Adipocyte (in vitro differentiated cells): Measurements from ENCODE around the gene IFITM2.
"Not testable (repeated sequence)": the region's sequence is repeated elsewhere in the genome, so short reads cannot be mapped to it uniquely, and the experiment has no call there.

Experiments used
- DNase-seq: peaks from one replicate; pipeline ENCODE4 v3.0.0-alpha.2; 2015; ENCODE audit warnings: low read depth
- H3K27me3 ChIP-seq: replicated peaks from 2 replicates; pipeline ENCODE4 v1.7.0; 2013; ENCODE audit warnings: mild to moderate bottlenecking, low read length, moderate library complexity; ENCODE audit not compliant: control insufficient read depth, insufficient read depth
- H3K36me3 ChIP-seq: 2 replicates; pipeline ENCODE4 v1.7.0; 2013; ENCODE audit warnings: low read length, mild to moderate bottlenecking, moderate library complexity; ENCODE audit not compliant: control insufficient read depth, insufficient read depth, severe bottlenecking
- H3K4me1 ChIP-seq: 2 replicates; pipeline ENCODE4 v1.7.0; 2013; ENCODE audit warnings: mild to moderate bottlenecking, low read length, moderate library complexity; ENCODE audit not compliant: control insufficient read depth, insufficient read depth
- H3K4me3 ChIP-seq: 2 replicates; pipeline ENCODE4 v1.7.0; 2013; ENCODE audit warnings: mild to moderate bottlenecking, low read length, moderate library complexity
- H3K9ac ChIP-seq: 2 replicates; pipeline ENCODE4 v1.7.0; 2013; ENCODE audit warnings: mild to moderate bottlenecking, low read length, moderate library complexity
- H3K9me3 ChIP-seq: 2 replicates; pipeline ENCODE4 v1.7.0; 2013; ENCODE audit warnings: mild to moderate bottlenecking, low read length, moderate library complexity; ENCODE audit not compliant: control insufficient read depth

IFITM2 gene

DNA sequence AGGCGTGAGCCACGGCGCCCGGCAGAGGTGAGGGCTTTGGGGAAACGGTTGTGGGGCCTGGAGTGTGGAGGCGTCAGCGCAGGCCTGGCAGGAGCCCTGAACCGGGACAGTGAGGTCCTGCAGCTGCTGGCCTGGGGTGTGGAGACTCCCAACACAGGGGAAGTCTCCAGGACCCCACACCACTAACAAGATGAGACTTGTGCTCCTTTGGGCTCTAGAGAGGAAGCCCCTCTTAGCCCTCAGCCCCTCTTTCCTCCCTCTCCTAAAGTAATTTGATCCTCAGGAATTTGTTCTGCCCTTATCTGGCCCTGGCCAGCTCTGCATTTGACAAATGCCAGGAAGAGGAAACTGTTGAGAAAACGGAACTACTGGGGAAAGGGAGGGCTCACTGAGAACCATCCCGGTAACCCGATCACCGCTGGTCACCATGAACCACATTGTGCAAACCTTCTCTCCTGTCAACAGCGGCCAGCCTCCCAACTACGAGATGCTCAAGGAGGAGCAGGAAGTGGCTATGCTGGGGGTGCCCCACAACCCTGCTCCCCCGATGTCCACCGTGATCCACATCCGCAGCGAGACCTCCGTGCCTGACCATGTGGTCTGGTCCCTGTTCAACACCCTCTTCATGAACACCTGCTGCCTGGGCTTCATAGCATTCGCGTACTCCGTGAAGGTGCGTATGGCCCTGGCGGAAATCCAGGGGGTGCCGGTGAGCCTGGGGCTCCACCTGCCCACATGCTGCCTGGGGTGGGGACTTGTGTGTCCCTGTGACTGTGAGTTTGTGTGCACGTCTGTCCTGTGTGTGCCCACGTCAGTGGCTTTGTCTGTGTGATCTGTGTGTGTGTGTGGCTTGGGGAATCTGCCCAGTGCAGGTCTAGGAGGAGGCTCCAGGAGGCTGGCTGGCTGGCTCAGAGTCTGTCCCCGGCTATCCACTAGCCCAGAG lies at the start of gene IFITM2:
IFITM2 (plus strand) TSS at position 51 of the 943 bp plus-strand sequence; CDS start at position 428, 377 bp downstream.
- H3K9me3 ChIP-seq, H3K36me3 ChIP-seq, H3K27me3 ChIP-seq: not testable (repeated sequence)
- peak; percentile 90 for DNase-seq
- Histone ChIP-seq H3K9ac (peak within 1 kb of the TSS; percentile 92), H3K4me3 (peak within 1 kb of the TSS; percentile 91), H3K4me1 (peaks cover 21% of the 10 kb centered on the region)

DNA sequence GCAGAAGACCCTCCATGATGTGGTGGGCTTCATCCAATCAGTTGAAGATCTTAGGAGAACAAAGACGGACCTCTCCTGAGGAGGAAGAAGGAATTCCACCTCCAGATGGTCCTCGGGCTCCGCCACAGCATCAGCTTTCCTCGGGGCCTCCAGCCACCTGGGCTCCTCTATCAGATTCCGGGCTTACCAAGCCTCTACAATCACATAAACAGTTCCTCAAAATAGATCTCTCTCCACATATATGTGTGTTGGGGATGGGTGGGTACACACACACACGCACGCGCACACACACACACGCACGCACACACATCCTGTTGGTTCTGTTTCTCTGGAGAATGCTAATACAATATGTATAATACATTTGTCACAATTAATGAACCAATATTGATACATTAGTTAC lies 48.2 kb upstream of the IFITM2 start:
- no peak overlapping the region for H3K4me3 ChIP-seq
- no peak for DNase-seq
- no peak overlapping the region for H3K9ac ChIP-seq

DNA sequence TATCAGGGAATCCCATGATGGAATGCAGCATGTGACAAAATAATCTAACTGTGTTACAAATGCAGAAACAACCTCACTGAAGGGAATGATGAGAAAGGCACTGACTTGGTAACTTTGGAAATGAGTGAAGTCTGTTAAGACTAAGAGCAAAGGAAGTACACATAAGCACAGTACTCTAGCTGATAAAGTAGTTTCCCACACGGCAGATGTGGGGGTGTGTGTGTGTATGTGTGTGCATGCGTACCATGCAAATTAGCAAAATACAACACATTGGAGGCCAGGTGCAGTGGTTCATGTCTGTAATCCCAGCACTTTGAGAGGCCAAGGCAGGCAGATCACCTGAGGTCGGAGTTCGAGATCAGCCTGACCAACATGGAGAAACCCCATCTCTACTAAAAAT lies 46.0 kb upstream of the IFITM2 start:
- H3K4me1 ChIP-seq: no peaks in the 10 kb centered on the region
- no peak for DNase-seq
- no peaks in the 10 kb centered on the region for H3K9me3 ChIP-seq
- H3K4me3 ChIP-seq: no peak overlapping the region
- peaks cover 28% of the 10 kb centered on the region for H3K27me3 ChIP-seq
- no peaks in the 10 kb centered on the region for H3K36me3 ChIP-seq
- H3K9ac ChIP-seq: no peak overlapping the region

More for the DNA sequence above, 48.2 kb upstream of the IFITM2 start:
- peaks cover 5% of the 10 kb centered on the region for H3K4me1 ChIP-seq
- no peaks in the 10 kb centered on the region for H3K36me3 ChIP-seq
- H3K9me3 ChIP-seq: no peaks in the 10 kb centered on the region
- peaks cover 28% of the 10 kb centered on the region for H3K27me3 ChIP-seq

DNA sequence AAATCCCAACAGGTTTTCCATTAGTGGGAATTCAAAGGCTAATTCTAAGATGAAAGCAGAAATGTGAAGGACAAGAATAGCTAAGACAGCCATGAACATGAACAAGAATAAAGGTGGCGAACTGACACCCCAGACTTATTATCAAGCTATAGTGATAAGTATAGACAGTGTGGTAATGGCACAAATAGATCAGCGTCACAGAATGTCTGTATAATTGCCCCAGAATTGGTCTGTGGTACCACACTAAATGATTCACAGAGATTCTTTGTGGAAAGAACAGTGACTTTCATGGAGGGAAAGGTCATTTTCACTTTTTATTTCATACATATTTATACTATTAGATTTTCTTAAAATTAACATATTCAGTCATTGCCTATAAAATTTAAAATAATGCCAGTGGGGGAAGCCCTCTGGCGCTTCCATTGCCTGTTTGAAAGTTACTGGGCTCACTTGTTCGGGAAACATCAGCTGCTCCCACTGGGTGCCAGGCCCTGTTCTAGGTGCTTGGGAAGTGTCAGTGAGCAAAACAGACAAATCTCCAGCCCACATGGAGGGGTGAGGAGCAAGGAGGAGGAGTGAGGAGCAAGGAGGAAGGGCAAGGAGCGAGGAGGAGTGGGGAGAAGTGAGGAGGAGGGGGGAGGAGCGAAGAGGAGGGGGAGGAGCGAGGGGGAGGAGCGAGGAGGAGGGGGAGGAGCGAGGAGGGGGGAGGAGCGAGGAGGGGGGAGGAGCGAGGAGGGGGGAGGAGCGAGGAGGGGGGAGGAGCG lies 40.8 kb upstream of the IFITM2 start:
- Histone ChIP-seq H3K4me3 (no peak overlapping the region), H3K4me1 (peaks cover 8% of the 10 kb centered on the region), H3K27me3 (peaks cover 17% of the 10 kb centered on the region), H3K9me3 (no peaks in the 10 kb centered on the region), H3K9ac (no peak overlapping the region), H3K36me3 (no peaks in the 10 kb centered on the region)
- no peak for DNase-seq

DNA sequence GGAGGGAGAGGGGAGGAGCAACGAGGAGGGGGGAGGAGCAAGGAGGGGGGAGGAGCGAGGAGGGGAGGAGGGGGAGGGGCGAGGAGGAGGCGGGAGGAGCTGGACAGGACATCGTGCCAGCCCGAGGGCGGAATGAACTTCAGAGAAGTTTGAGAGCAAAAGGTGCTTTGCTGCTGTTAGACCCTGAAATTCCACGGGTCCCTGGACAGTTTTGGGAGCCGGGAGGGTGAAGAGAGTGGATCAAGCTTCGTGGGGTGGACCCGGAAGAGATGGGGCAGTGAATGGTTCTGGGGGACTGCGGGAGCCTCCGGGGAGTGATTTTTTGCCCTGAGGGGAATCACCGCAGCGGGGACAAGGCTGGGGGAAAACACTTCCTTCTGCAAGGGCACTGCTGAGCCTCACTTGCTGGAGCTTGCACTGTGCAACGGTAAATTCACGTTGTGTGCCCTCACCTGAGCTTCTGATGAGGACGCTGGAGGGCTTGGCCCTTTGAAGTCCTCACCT lies 40.1 kb upstream of the IFITM2 start:
- Histone ChIP-seq H3K36me3 (no peaks in the 10 kb centered on the region), H3K9ac (no peak overlapping the region), H3K4me3 (no peak overlapping the region), H3K9me3 (no peaks in the 10 kb centered on the region), H3K27me3 (peaks cover 24% of the 10 kb centered on the region), H3K4me1 (peaks cover 8% of the 10 kb centered on the region)
- DNase-seq: no peak

DNA sequence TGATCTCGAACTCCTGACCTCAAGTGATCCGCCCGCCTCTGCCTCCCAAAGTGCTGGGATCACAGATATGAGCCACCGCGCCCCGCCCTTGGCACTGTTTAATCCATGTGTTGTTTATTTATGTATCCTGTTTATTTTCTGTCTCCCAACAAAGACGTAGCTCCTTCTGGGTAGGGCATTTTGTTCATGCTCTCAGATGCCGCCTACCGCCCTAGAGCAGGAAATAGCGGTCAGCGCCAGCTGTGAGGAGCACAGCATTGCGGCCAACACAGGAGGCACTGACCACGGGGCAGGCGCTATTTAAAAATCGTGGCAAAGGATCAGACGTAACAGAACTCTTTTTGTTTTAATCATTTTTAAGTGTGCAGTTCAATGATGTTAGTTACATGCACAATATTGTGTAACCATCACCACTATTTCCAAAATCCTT lies 38.9 kb upstream of the IFITM2 start:
- not testable (repeated sequence) for H3K9me3 ChIP-seq, H3K36me3 ChIP-seq, H3K4me1 ChIP-seq
- H3K27me3 ChIP-seq: peaks cover 32% of the 10 kb centered on the region
- DNase-seq: peak; percentile 62
- H3K4me3 ChIP-seq: peak overlapping the region; percentile 43
- H3K9ac ChIP-seq: peak overlapping the region; percentile 17

DNA sequence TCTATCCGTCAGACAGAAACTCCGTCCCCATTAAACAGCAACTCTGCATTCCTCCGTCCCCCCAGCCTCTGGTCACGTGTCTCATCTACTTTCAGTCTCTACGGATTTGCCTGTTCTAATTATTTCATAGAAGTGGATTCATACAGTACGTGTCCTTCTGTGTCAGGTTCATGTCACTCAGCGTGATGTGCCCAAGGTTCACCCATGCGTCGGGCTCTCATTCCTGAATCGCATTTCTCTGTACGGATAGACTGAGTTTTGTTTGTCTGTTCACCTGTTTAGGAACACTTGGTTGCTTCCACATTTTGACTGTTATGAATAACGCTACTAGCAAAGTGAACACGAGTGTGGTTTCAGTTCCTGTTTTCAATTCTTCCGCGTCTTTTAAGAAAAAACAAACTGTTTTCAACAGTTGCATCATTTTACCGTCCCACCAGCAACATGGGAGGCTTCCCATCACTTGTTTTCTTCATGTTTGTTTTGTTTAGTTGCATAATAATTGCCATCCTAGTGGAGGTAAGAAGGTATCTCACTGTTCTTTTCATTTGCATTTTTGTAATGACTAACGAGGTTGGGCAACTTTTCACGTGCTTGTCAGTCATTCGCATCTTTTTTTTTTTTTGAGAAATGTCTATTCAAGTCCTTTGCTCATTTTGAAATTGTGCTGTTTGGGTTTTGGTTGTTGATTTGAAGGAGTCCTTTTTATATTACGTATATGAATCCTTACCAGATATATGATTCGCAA lies 38.3 kb upstream of the IFITM2 start:
- no peak for DNase-seq

DNA sequence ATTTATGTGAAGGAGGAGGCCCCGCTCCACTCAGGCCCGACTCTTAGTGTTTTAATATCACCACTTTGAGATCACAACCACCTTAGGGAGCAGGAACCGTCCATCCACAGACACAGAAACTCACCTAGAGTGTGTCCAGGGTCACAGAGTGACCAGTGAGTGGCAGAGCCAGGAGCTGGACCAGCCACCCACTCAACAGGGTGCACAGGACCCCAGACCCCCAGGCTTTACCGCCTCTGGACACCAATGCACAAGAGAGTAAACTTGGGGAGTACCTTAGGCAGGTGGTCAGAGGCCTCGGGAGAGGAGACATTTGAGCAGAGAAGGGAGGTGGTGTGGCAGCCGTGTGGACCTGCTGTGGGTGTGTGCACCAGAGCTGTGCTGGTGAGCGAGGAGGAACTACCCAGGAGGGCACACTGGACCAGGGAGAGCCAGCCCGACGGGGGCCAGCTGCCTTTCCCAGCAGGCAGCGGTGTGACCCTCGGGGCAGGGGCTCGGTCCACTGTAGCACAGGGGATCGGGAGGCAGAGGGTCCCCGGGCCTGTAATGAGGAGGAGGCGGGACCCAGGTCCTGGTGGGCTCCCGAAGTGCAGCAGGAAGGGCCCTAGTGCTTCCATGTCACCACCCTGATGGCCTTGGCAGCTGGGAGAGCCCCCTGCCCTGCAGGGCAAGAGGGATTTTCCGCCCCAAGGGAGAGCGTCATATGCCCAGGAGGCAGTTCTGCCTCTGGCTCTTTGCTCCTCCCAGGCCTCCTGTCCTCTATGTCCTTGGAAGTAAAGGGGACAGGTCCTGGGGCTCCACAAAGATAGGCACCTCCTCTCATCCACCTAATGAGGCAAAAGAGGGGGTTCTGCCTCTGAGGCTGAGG lies 36.9 kb upstream of the IFITM2 start:
- Histone ChIP-seq H3K4me1 (peaks cover 8% of the 10 kb centered on the region), H3K9me3 (peaks cover 8% of the 10 kb centered on the region), H3K27me3 (peaks cover 45% of the 10 kb centered on the region), H3K9ac (no peak overlapping the region), H3K4me3 (no peak overlapping the region), H3K36me3 (no peaks in the 10 kb centered on the region)
- DNase-seq: no peak

More for the DNA sequence above, 38.3 kb upstream of the IFITM2 start:
- H3K27me3 ChIP-seq: peaks cover 37% of the 10 kb centered on the region
- no peaks in the 10 kb centered on the region for H3K36me3 ChIP-seq
- no peaks in the 10 kb centered on the region for H3K9me3 ChIP-seq
- peak overlapping the region; percentile 43 for H3K4me3 ChIP-seq
- no peak overlapping the region for H3K9ac ChIP-seq
- H3K4me1 ChIP-seq: peaks cover 8% of the 10 kb centered on the region

DNA sequence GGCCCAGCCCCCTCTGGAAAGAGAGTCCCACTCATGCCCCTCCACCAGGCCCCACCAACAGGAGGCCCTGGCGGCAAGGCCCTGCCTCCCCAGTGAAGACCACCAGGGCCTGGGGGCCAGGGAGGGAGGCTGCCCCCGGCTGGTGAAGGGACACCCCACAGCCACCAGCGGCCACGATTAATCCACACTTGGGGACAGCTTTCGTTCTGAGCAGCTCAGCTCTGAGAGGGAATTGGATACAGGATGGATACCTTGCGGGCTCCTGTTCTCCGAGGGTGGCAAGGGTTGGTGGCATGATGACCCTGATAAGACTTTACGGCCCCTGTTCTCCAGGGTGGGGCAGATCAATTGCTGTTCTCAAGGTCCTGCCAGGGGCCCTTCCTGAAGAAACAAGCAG lies 36.3 kb upstream of the IFITM2 start:
- Histone ChIP-seq H3K4me3 (no peak overlapping the region), H3K4me1 (peaks cover 8% of the 10 kb centered on the region), H3K9ac (no peak overlapping the region), H3K36me3 (no peaks in the 10 kb centered on the region), H3K9me3 (peaks cover 13% of the 10 kb centered on the region), H3K27me3 (peaks cover 45% of the 10 kb centered on the region)
- DNase-seq: no peak

DNA sequence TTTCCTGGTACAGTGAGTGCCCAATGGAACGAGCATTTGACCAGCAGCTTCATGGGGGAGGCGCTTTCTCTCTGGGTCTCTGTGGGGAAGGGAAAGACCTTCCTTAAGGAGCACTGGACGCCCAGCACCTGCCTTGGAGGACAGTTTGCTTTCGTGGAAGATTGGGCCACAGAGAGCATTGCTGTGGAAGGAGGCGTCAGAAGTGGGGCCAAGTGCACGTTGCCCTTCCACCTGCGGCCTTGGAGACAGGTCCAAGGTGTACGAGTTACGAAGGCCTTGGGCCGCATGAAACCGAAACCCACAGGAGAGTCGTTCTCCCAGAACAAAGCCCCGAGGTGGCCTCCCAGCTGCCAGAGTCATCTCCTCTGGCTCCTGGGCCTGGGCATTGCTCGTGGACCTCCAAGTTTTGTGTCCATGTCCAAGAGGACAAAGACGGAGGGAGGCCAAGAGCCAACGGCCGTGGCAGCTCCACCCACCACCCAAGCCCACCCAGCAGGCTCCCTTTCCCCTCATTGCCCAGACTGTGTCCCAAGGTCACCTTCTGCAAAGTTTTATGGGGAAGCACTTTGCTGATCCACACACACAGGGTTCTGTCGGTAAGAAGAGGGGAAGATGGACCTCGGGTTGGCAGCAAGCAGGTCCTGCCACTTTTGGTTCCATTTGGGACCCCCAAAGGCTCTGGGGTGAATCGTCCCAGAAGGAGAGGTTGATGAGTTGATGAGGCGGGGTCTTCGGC lies 35.3 kb upstream of the IFITM2 start:
- no peak for DNase-seq
- no peak overlapping the region for H3K9ac ChIP-seq
- no peak overlapping the region for H3K4me3 ChIP-seq

More for the DNA sequence above, 35.3 kb upstream of the IFITM2 start:
- H3K4me1 ChIP-seq: peaks cover 8% of the 10 kb centered on the region
- H3K27me3 ChIP-seq: peaks cover 45% of the 10 kb centered on the region
- peaks cover 16% of the 10 kb centered on the region for H3K9me3 ChIP-seq
- no peaks in the 10 kb centered on the region for H3K36me3 ChIP-seq
